MM.1S (cell line): ENCODE measurements around the gene ATPAF1.

Source experiments
- DNase-seq: peaks from one replicate; pipeline ENCODE4 v3.0.0-alpha.2; 2015
- H2AFZ ChIP-seq: fragments of 300-600 bp; sonication (generic); 2 replicates; pipeline ENCODE4 v1.6.0; 2016; ENCODE audit warnings: antibody characterized with exemption, low read length
- H3F3A ChIP-seq: fragments of 300-600 bp; sonication (generic); 2 replicates; pipeline ENCODE4 v1.6.1; 2016; ENCODE audit warnings: mild to moderate bottlenecking, antibody characterized with exemption, low read length, moderate library complexity, mixed read lengths; ENCODE audit not compliant: insufficient read depth
- H3K27ac ChIP-seq: fragments of 300-600 bp; sonication (generic); 2 replicates; pipeline ENCODE4 v1.5.1; 2016; ENCODE audit warnings: mild to moderate bottlenecking, low read length
- H3K27me3 ChIP-seq: fragments of 300-600 bp; sonication (generic); replicated peaks from 2 replicates; pipeline ENCODE4 v1.6.0; 2016; ENCODE audit warnings: low read length; ENCODE audit not compliant: insufficient read depth
- H3K36me3 ChIP-seq: fragments of 300-600 bp; sonication (generic); replicated peaks from 2 replicates; pipeline ENCODE4 v1.6.1; 2016; ENCODE audit warnings: mild to moderate bottlenecking, low read length, mixed read lengths; ENCODE audit not compliant: insufficient read depth
- H3K4me1 ChIP-seq: fragments of 300-600 bp; sonication (generic); 2 replicates; pipeline ENCODE4 v1.6.1; 2016; ENCODE audit warnings: low read length, mixed read lengths
- H3K4me2 ChIP-seq: fragments of 300-600 bp; sonication (generic); 2 replicates; pipeline ENCODE4 v1.6.0; 2016; ENCODE audit warnings: low read depth, low read length
- H3K4me3 ChIP-seq: fragments of 300-600 bp; sonication (generic); 2 replicates; pipeline ENCODE4 v1.5.1; 2016; ENCODE audit warnings: low read length, mixed read lengths
- H3K79me2 ChIP-seq: fragments of 300-600 bp; sonication (generic); 2 replicates; pipeline ENCODE4 v1.6.1; 2016; ENCODE audit warnings: mixed run types, low read length, mixed read lengths
- H3K9ac ChIP-seq: fragments of 300-600 bp; sonication (generic); 2 replicates; pipeline ENCODE4 v1.6.1; 2016; ENCODE audit warnings: low read length, mixed read lengths
- H3K9me2 ChIP-seq: fragments of 300-600 bp; sonication (generic); replicated peaks from 2 replicates; pipeline ENCODE4 v1.6.1; 2016; ENCODE audit warnings: mild to moderate bottlenecking, low read length, mixed read lengths; ENCODE audit not compliant: insufficient read depth
- H3K9me3 ChIP-seq: fragments of 300-600 bp; sonication (generic); replicated peaks from 2 replicates; pipeline ENCODE4 v1.6.1; 2016; ENCODE audit warnings: mild to moderate bottlenecking, low read length, mixed read lengths; ENCODE audit not compliant: insufficient read depth
- H4K20me1 ChIP-seq: fragments of 300-600 bp; sonication (generic); 2 replicates; pipeline ENCODE4 v1.6.1; 2016; ENCODE audit warnings: mild to moderate bottlenecking, low read length, moderate library complexity, mixed read lengths; ENCODE audit not compliant: insufficient read depth
- CTCF ChIP-seq: fragments of 300-600 bp; sonication (generic); IDR thresholded peaks from 2 replicates; pipeline ENCODE4 v1.5.1; 2016; ENCODE audit warnings: antibody characterized with exemption, low read length, mixed read lengths
- EZH2 ChIP-seq: fragments of 300-600 bp; sonication (generic); optimal IDR thresholded peaks from 2 replicates; pipeline ENCODE3; 2017; ENCODE audit warnings: low read depth, mild to moderate bottlenecking, antibody characterized with exemption, low read length, mixed read lengths
- EZH2phosphoT487 ChIP-seq: fragments of 300-600 bp; sonication (generic); IDR thresholded peaks from 2 replicates; pipeline ENCODE4 v1.6.1; 2018; ENCODE audit warnings: antibody characterized with exemption, low read length

Gene ATPAF1

GRCh38 chr1:46638921-46639320 lies 29.2 kb downstream of the ATPAF1 start:
- Histone ChIP-seq H4K20me1 (no peaks in the 10 kb centered on the region), H3K4me3 (no peak overlapping the region), H3K9me3 (no peaks in the 10 kb centered on the region), H3K79me2 (no peaks in the 10 kb centered on the region), H3K4me2 (no peak overlapping the region), H3K36me3 (no peaks in the 10 kb centered on the region), H3K9me2 (no peaks in the 10 kb centered on the region), H3K9ac (no peak overlapping the region), H3K27ac (no peak overlapping the region), H2AFZ (no peak overlapping the region), H3F3A (no peaks in the 10 kb centered on the region), H3K27me3 (no peaks in the 10 kb centered on the region), H3K4me1 (no peaks in the 10 kb centered on the region)
- TF ChIP-seq CTCF (no peak), EZH2phosphoT487 (no peak), EZH2 (no peak)
- no peak for DNase-seq

- no peaks in the 10 kb centered on the region for H3K9me3 ChIP-seq
- H3K27ac ChIP-seq, result no peak overlapping the region
- H2AFZ ChIP-seq, result no peak overlapping the region
- H3K79me2 ChIP-seq, result no peaks in the 10 kb centered on the region
- H3K4me2 ChIP-seq, result no peak overlapping the region
- DNase-seq, result no peak
- no peak overlapping the region for H3K4me3 ChIP-seq
- no peaks in the 10 kb centered on the region for H3K9me2 ChIP-seq
- TF ChIP-seq EZH2 (no peak), CTCF (no peak), EZH2phosphoT487 (no peak)
- H3K36me3 ChIP-seq, result no peaks in the 10 kb centered on the region
- no peaks in the 10 kb centered on the region for H3K27me3 ChIP-seq
- no peaks in the 10 kb centered on the region for H4K20me1 ChIP-seq
- no peak overlapping the region for H3K9ac ChIP-seq
- no peaks in the 10 kb centered on the region for H3K4me1 ChIP-seq
- no peaks in the 10 kb centered on the region for H3F3A ChIP-seq
These were observed 30.6 kb downstream of the ATPAF1 start for GRCh38 chr1:46637444-46638083.

GRCh38 chr1:46635205-46635604 lies 33.0 kb downstream of the ATPAF1 start:
- H3K4me3 ChIP-seq, result no peak overlapping the region
- DNase-seq, result no peak
- H2AFZ ChIP-seq, result no peak overlapping the region
- no peaks in the 10 kb centered on the region for H3K79me2 ChIP-seq
- H4K20me1 ChIP-seq, result no peaks in the 10 kb centered on the region
- H3K27ac ChIP-seq, result no peak overlapping the region
- H3K36me3 ChIP-seq, result no peaks in the 10 kb centered on the region
- H3K4me2 ChIP-seq, result no peak overlapping the region
- H3K27me3 ChIP-seq, result no peaks in the 10 kb centered on the region
- H3K4me1 ChIP-seq, result no peaks in the 10 kb centered on the region
- no peak overlapping the region for H3K9ac ChIP-seq
- H3K9me2 ChIP-seq, result no peaks in the 10 kb centered on the region
- H3F3A ChIP-seq, result no peaks in the 10 kb centered on the region
- TF ChIP-seq CTCF, result no peak
- TF ChIP-seq EZH2phosphoT487, result no peak
- TF ChIP-seq EZH2, result no peak
- H3K9me3 ChIP-seq, result no peaks in the 10 kb centered on the region
